ENCODE measurements around the gene ECSIT. TPM values are rescaled to one million over a fixed set of nuclear protein-coding genes. Genes with fewer than 3 reads are reported as not detected.

Gene ECSIT
- total RNA-seq, 1 experiment from 2014 or later, result 56.4 TPM

DNA sequence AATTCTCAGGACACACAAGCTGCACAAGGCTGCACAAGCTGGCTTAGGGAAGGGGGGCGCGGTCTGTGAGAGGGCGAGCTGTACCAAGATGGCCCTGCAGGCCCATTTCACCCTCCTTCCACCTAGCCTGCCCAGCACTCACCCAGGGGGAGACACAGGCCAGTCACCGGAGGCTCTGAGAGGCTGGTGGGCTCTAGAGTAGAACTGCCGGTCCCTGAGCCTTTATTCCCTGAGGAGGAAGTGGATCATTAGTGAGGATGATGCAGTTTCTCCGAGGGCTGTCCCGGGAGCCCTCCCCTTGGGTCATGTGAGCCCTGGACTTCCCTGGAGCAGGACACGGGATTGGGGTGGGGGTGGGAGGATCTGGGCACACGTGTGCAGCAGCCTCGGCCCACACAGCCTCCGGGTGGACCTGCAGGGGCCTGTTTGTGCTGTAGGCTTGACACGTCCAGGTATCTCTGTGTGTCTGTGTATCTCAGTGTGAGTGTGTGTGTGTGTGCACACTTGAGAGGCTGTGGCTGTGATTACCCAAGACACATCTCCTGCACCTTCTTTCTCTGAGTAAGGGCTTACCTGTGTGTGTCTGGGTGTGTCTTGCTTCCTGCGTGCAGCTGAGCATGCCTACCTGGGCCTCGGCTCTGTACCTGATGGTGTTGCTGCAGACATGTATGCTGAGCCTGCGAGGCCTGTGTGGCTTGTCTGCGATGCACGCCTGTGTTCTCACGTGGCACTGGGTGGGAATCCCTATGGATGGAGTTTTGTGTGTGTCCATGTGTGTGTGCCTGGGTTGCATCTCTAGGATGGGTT, 48.7 kb upstream of the ECSIT start, which contains the start of gene ACP5 (continued):
- TF ChIP-seq ZNF512 (CRISPR knock-in tag; IDR thresholded peaks at IDR 0.05; ENCODE audit: borderline replicate concordance), result no peak
- no peak for TF ChIP-seq FOXP1 (CRISPR knock-in tag; IDR thresholded peaks at IDR 0.05; ENCODE audit: borderline replicate concordance)
- no peak for TF ChIP-seq ETV6 (CRISPR knock-in tag; IDR thresholded peaks at IDR 0.05)
- TF ChIP-seq ATF1 (CRISPR knock-in tag; IDR thresholded peaks at IDR 0.05), result no peak

GRCh38 chr19:11576227-11576626, 47.3 kb upstream of the ECSIT start:
- no peaks in the 10 kb centered on the region for H3K9me3 Mint-ChIP-seq
- peaks cover 8% of the 10 kb centered on the region for H3K4me1 Mint-ChIP-seq
- DNase-seq (ENCODE audit: low spot score), result no peak
- no peaks in the 10 kb centered on the region for H3K36me3 Mint-ChIP-seq
- TF ChIP-seq ZNF671 (CRISPR knock-in tag; IDR thresholded peaks at IDR 0.05), result no peak
- TF ChIP-seq ZNF121 (CRISPR knock-in tag; IDR thresholded peaks at IDR 0.05), result no peak
- no peak for TF ChIP-seq E2F4 (CRISPR knock-in tag; IDR thresholded peaks at IDR 0.05; ENCODE audit: borderline replicate concordance, low read depth)
- TF ChIP-seq, protein P1, sequence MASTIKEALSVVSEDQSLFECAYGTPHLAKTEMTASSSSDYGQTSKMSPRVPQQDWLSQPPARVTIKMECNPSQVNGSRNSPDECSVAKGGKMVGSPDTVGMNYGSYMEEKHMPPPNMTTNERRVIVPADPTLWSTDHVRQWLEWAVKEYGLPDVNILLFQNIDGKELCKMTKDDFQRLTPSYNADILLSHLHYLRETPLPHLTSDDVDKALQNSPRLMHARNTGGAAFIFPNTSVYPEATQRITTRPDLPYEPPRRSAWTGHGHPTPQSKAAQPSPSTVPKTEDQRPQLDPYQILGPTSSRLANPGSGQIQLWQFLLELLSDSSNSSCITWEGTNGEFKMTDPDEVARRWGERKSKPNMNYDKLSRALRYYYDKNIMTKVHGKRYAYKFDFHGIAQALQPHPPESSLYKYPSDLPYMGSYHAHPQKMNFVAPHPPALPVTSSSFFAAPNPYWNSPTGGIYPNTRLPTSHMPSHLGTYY (CRISPR knock-in tag; IDR thresholded peaks at IDR 0.05), result no peak
- no peak for TF ChIP-seq NR3C1 (CRISPR knock-in tag; conservative IDR thresholded peaks at IDR 0.05; ENCODE audit: low read depth)
- TF ChIP-seq FOXP1 (CRISPR knock-in tag; IDR thresholded peaks at IDR 0.05; ENCODE audit: borderline replicate concordance), result no peak
- no peak for TF ChIP-seq SMAD3 (CRISPR knock-in tag; IDR thresholded peaks at IDR 0.05; ENCODE audit: borderline replicate concordance)
- TF ChIP-seq NFATC4 (CRISPR knock-in tag; IDR thresholded peaks at IDR 0.05), result no peak
- TF ChIP-seq ZNF423 (CRISPR knock-in tag; IDR thresholded peaks at IDR 0.05), result no peak
- H3K27me3 Mint-ChIP-seq (ENCODE audit: low read depth), result peaks cover 12% of the 10 kb centered on the region
- no peak overlapping the region for H3K27ac Mint-ChIP-seq
- H3K4me3 Mint-ChIP-seq, result no peak overlapping the region
- ChIA-PET CTCF (interaction anchor here (0.6 kb wide), 1 partner anchor 807 kb away, joined by 3 read pairs; no protein-coding TSS in a partner anchor), POLR2A (no interaction called here)
- no peak for ATAC-seq

DNA sequence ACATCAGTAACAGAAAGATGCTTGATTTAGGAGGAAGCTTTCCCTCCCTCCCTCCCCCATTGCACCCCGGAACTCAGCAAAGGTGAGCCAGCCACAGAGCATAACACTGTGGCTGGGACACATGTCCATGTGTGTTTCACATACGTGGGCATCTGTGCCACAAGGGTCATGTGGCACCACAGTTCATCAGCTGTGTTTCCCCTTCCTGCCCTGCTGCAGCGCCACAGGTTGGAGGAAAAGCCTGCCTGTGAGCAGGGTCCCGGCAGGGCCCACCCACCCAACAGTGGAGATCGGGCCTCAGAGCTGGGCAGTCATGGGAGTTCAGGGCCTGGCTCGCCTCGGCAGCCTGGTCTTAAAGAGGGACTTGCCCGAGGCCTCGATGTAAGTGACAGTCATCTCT, 45.8 kb upstream of the ECSIT start:
- TF ChIP-seq ZNF671 (CRISPR knock-in tag; IDR thresholded peaks at IDR 0.05) (no peak), ZSCAN18 (CRISPR knock-in tag; IDR thresholded peaks at IDR 0.05) (no peak), ATF6 (CRISPR knock-in tag; IDR thresholded peaks at IDR 0.05) (no peak), CTCF (IDR thresholded peaks at IDR 0.05) (no peak), ZNF317 (CRISPR knock-in tag; IDR thresholded peaks at IDR 0.05; ENCODE audit: borderline replicate concordance, low read depth) (no peak), FOXJ3 (CRISPR knock-in tag; IDR thresholded peaks at IDR 0.05; ENCODE audit: borderline replicate concordance) (no peak), TEAD4 (CRISPR knock-in tag; IDR thresholded peaks at IDR 0.05) (no peak), ZNF423 (CRISPR knock-in tag; IDR thresholded peaks at IDR 0.05) (no peak), JAZF1 (CRISPR knock-in tag; IDR thresholded peaks at IDR 0.05) (no peak), SOX15 (CRISPR knock-in tag; IDR thresholded peaks at IDR 0.05) (no peak), KAT7 (CRISPR knock-in tag; IDR thresholded peaks at IDR 0.05; ENCODE audit: borderline replicate concordance) (no peak), MYBL2 (CRISPR knock-in tag; IDR thresholded peaks at IDR 0.05) (no peak), GABPB1 (CRISPR knock-in tag; IDR thresholded peaks at IDR 0.05) (no peak)
- H3K36me3 Mint-ChIP-seq, result no peaks in the 10 kb centered on the region
- H3K27ac Mint-ChIP-seq, result no peak overlapping the region
- ChIA-PET CTCF (no interaction called here), POLR2A (no interaction called here)
- DNase-seq (ENCODE audit: low spot score), result no peak
- H3K4me1 Mint-ChIP-seq, result peaks cover 8% of the 10 kb centered on the region
- ATAC-seq, result no peak
- H3K4me3 Mint-ChIP-seq, result no peak overlapping the region
- peaks cover 9% of the 10 kb centered on the region for H3K27me3 Mint-ChIP-seq (ENCODE audit: low read depth)
- no peaks in the 10 kb centered on the region for H3K9me3 Mint-ChIP-seq
